Endothelial cell of hepatic sinusoid (primary cell): ENCODE data around the gene AAK1.
"Not testable (repeated sequence)": the region's sequence is repeated elsewhere in the genome, so short reads cannot be mapped to it uniquely, and the experiment has no call there.

Source experiments
- in situ Hi-C: cut with HindIII; loops from 2 replicates; pipeline ENCODE4 v1.10.0; 2017; ENCODE audit warnings: low sequenced_read_pairs

AAK1 gene

DNA sequence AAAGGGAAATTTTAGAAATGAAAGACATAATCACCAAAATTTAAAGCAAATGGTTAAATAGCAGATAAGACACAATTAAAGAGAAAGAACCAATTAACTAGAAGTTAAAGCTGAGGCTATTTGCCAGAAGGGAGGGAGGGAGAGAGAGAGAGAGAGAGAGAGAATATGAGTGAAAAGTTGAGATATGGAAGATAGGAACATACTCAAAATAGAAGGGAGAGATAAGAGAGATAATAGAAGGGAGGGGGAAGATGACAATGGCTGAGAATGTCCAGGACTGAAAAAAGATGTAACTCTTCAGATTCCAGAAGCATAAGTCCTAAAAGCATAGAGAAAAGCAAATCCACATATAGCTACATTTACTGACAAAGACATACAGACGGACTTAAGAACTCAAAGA lies 17.1 kb upstream of the AAK1 start:
- in situ Hi-C loops: no loop called here

DNA sequence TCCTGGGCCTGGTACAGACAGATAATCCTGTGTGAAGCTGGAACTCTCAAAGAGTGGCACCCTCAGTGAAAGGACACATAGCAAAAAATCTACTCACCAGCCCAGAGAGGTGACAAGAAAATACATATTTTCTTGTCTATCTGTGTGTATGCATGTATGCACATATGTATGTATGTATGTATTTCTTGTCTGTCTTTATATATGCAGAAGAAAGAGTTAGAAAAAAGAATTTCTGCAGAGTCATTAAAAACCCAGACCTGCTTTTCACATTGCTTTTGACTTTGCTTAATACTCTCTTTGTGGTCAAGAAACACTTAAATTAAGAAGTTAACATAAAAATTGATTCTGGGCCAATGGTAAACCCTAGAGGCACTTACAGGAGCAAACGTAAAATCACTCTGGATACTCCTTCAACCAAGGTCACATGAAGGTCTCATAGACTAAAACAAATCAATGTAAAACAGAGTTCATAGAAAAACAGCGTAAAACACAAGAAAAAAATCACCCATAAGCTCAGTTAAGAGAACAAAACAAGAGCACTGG lies 16.5 kb upstream of the AAK1 start:
- in situ Hi-C loops: no loop called here

DNA sequence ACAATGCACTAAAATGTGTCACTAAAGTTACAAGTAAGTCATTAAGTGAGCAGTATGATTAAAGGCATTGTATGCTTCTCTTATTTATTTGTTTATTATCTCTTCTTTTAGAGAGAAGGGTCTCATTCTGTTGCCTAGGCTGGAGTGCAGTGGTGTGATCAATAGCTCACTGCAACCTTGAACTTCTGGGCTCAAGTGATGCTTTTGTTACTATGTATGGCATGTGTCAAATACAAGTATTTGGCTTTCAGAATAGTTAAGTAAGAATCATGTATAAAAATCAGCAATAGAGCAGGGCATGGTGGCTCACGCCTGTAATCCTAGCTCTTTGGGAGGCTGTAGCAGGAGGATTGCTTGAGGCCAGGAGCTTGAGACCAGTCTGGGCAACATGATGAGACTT lies 15.8 kb upstream of the AAK1 start:
- in situ Hi-C loops: no loop called here

DNA sequence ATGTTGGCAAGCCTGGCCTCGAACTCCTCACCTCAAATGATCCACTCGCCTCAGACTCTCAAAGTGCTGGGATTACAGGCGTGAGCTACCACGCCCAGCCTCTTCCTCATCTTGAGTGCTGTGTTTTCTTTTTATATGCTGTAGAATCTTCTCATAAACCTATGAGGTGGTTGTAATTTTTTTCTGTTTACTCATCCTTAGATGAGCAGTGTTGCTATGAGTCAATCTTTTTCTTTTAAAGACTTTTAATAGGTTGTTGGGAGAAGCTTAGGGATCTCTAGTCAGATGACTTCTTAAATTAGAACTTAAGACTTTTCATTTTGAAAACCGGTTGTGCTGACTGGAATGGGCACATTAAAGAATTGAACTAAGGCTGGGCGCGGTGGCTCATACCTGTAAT lies 8.7 kb upstream of the AAK1 start:
- in situ Hi-C loops: no loop called here

DNA sequence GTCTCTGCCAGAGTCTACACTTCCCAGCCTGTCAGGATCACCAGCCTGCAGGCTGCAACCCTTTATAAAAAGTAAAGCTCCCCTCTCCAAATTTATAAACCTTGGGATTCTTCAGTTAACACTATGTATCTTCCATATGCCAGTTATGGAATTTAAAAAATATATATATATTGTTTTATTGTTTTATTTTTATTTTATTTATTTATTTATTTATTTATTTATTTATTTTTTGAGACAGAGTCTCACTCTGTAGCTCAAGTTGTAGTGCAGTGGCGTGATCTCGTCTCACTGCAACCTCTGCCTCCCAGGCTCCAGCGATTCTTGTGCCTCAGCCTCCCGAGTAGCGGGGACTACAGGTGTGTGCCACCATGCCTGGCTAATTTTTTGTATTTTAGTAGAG lies 3.7 kb upstream of the AAK1 start:
- in situ Hi-C loops: not testable (repeated sequence)

DNA sequence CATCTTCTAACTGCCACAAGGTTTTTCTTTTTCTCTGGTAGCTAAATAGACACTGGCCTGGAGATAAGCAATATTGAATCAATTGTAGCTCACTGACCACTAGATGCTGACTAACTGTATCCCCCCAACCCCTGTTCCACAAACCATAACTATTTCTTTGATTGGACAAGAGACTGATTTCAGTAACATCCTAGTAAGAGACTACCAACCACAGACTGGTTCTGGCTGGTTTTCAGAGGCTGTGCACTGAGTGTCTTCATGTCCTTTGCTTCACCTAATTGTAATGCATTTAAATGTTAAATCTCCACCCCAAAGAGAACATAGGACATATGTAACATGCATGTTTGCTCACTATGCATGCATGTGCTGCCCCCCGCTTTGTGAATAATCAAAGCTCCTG lies 3.2 kb upstream of the AAK1 start:
- in situ Hi-C loops: no loop called here

DNA sequence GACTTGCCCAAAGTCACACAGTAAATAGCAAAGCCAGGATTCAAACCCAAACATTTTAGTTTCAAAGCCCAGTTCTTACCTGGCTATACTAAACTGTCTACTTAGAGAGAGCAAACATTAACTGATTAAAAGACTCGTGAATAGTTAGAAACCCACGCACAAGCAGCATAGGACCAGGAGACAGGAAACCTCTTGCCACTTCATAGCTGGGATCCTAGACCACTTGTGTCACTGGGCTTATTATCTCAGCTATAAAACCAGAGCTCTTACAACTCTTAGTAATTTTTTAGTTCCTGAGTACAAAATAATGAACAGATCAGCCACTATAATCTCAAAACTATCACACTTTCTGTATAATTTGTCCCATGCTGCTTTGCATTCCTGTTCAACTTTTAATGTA lies 2.4 kb upstream of the AAK1 start:
- in situ Hi-C loops: no loop called here

DNA sequence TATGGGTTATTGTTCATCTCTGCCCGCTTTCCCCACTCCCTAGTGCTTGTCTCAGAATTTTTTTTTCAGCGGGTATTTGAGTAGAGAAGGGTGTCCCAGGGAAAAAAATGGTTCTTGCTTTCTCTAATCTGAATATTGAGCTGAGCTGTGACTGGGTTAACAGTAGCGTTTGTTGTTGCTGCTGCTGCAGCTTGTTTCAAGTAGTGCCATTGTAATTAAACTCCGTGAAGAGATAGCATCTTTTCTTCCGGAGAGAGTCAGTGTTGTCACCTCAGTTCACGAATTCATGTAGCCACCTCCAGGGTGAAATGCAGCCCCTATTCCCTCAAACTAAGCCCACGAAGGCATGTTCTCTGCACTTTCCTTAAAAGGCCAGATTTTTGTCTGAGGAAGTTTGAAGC lies 1.5 kb upstream of the AAK1 start:
- in situ Hi-C loops: no loop called here

DNA sequence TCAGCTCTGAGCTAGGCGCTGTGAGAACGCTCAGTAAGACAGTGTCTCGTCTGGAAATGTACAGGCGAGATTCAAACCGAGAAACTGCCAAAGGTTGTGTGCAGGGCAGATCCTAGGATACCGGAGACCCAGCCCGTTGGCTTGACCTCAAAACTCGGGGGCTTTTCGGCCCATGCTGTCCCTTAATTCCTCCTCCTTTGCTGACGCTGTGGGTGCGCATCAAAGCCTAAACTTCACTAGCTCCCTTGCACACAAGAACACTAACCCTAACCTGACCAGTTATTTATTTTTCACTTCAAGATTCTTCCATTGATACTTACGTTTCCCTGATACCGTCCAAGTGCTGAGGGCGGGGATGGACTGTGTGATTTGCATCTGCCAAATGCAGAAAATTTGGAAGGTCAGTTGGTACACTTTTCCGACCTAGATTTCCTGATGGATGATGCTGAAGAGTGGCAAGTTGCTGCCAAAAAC lies 1.0 kb upstream of the AAK1 start:
- in situ Hi-C loops: no loop called here

DNA sequence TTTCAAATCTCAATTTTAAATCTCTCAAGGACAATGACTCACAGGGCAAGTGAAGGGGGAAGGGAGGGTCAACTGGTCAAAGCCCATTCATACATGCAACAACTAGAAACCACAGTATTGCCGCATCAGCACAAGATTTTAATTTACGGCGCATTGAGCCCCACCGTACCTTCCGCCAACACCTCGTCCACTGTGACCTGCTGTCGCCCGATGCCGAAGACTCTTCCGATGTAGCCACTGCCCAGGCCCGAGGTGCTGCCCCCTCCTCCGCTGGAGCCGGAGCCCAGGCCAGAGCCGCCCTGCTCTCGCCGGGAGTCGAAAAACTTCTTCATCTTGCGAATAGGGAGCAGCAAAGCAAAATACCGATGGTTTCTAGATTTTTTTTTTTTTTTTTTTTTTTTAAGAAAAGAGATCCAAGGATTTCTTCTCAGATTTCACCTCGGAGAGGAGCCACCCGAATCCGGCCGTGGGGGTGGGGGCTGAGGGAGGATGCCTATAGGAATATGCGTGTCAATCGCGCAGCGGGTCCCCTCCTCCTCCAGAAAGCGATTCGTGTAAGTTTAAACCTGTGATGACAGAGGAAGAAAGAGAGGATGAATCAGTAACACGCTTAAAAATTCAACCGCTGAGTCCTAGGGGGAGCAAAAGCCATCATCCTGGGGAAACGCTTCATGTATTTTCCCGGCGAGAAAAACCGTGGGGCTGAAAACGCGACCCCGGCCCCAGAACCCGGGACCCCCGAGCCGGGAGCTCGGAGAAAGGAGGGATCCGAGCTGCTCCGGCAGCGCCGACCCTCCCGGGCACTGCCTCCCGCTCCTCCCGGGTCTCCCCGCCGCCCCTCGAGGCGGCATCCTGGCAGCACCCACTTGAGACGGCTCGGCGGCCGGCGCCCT lies 584 bp downstream of the AAK1 start:
- in situ Hi-C loops: no loop called here

DNA sequence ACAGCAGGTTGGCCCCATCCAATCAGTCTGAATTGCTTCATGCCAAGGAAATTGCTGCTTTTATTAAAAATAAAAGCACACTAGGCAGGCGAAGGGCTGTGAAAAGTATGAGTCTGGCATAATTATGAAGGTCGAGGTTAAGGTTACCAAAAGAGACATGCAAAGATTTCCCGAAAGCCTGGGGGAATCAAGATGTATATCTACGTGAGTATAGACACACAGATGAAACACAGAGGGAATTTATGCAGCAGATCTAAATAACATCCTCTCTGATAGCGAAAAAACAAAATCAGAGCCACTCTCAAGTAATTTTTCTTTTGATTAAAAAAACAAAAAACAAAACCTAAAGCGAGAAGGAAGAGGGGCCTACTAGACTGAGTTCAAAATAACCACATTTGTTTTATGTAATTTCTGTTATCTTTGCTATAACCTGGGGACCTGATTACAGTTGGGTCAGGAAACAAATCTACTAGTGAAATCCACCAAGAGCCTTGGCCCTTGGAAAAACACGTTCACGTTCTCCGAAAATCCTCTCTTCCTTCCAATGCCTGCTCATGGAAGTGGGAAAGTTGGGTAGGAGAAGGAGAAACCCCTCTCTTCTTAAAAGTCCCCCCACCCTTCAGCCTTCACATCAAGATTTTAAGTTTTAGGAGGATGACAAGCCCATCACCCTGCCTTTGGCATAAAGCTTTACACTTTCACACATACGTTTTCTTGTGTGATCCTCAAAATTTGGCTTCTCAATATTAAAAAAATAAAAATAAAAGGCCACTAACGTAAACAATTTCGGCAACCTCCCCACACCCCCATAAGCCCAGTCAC lies 1.4 kb downstream of the AAK1 start:
- in situ Hi-C loops: no loop called here

DNA sequence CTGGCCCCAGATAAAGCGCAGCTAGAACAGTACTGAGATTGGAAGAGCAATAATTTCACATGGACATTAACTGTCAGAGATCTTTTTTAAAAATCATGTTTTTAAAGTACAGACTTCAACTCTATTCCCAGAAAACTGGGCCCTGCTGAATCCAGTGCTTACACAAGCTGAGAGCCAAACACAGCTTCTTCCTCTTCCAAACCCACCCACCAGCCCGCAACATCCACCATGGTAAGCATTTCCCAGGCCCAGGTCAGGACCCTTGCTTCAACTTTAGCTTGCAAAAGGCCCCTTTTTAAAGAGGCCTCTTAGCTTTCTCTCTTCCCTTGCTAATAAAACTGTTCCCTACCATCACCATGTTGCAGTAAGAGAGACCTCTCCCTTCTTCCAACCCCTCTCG lies 2.1 kb downstream of the AAK1 start:
- in situ Hi-C loops: no loop called here

DNA sequence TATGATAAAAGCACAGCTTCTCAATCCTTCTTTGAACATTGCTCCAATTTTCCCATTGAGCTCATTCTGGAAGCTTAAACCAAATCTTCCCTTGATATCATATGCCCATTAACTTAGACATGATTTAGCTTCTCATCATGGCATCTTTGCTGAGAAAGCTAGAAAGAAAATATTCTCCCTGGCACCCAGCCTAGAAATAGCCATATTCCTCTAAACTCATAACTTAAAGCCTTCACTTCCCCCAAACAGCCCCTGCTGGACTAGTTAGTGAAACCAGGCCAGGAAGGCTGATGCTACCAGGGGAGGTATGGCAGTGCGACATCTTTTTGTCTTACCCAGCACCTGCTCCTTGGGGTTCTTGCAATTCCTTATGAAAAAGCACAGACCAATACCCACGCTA lies 4.3 kb downstream of the AAK1 start:
- in situ Hi-C loops: loop anchor here (5.0 kb wide), 1 partner anchor 37 kb away; no protein-coding TSS in a partner anchor

DNA sequence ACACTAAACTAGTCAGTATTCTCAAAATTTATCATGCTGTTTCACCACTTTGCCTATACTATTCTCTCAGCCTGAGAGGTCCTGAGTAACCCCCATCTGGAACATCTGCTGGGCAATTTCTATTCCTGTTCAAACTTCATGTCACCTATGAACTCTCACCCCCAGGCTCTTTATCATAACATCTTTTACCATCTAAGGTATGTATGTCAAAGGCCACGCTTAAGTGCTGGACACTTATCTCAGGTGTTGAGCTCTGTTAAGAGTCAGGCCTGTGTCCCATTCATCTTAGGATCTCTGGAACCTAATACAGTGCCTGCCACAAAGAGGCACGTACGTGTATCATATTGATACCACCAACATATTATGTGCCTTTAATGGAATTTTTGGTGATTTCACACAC lies 4.9 kb downstream of the AAK1 start:
- in situ Hi-C loops: loop anchor here (5.0 kb wide), 1 partner anchor 36 kb away; no protein-coding TSS in a partner anchor

DNA sequence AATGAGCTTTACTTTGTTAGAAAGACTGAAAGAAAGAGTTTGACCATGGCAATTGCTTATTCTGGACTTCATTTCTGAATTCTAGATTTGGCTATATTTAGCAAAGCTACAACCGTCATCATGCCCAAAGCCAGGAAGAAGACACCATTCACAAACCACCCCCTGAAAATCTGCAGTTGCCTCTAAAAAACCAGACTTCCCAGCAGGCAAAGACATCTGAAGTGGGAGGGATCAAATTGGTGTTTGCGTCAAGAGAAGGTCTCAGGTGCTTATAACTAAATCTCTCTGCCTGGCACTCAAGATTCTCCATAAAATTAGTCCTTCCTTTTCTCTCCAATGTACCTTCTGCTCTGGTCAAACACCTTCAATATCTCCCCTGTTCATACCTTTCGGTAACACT lies 5.6 kb downstream of the AAK1 start:
- in situ Hi-C loops: loop anchor here (5.0 kb wide), 1 partner anchor 36 kb away; no protein-coding TSS in a partner anchor

DNA sequence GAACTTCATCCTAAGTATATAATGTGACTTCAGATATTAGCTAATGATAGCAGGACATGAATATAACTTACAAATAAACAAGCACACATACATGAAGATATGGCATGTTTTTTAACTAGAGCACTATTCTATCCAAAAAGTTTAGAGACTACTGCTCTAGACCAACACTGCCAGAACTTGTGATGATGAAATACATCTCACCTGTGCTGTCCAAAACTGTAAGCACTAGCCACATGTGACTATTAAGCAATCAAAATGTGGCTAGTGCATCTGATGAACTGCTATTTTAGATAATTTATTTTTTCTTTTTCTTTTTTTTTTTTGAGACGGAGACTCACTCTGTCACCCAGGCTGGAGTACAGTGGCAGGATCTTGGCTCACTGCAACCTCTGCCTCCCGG lies 7.1 kb downstream of the AAK1 start:
- in situ Hi-C loops: loop anchor here (5.0 kb wide), 1 partner anchor 34 kb away; no protein-coding TSS in a partner anchor

DNA sequence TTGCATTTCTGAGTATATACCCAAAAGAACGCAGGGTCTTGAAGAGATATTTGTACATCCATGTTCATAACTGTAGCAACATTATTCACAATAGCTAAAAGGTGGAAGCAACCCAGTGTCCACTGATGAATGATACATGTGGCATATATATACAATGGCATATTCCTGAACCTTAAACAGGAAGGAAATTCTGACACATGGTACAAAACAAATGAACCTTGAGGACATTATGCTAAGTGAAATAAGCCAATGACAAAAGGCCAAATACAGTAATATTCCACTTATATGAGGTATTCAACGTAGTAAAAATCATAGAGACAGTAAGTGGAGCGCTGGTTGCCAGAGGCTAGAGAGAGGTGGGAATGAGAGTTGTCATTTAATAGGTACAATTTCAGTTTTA lies 8.1 kb downstream of the AAK1 start:
- in situ Hi-C loops: loop anchor here (5.0 kb wide), 1 partner anchor 33 kb away; no protein-coding TSS in a partner anchor

DNA sequence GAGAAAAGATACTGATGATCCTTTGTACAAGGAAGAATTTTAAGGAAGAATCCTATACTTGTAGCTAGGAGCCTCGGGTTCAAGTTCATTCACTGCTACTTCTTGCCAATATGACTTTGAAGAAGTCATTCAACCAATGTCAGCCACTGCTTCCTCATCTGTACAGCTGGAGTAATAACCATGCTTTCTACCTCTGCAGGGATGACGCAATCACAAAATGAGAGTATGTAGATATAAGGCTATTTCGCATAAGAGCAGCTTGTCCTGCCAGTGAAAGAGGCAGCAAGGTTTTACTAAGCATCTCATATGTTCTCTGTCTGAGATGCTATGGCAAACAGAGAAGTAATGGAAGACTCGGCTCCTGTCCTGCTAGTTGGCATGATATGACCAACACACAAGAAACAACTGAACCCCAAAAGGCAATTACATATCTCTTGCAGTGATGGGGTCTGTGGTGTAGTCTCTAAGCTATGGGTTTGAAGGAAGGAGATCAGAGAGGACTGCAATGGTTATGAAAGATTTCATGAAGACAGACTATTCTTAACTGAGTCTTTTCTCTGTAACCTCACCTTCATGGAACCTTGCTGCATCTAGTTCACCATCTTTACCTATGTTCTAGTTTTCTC lies 9.2 kb downstream of the AAK1 start:
- in situ Hi-C loops: no loop called here

DNA sequence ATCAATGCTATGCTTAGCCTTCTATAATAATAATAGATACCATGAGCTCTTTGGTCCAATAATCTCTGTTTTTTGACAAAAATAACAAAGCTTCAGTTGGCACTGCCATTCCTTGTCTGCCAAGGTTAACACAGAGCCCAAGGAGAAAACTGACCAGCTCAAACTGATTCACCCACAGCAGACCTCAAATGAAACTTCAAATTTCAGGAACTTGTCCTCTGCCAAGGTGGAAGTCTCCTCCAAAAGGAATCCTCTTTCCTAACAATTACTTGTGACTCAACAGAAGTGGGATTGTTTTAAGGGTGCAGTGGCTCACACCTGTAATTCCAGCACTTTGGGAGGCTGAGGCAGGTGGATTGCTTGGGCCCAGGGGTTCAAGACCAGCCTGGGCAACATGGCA lies 12.1 kb downstream of the AAK1 start:
- in situ Hi-C loops: no loop called here

DNA sequence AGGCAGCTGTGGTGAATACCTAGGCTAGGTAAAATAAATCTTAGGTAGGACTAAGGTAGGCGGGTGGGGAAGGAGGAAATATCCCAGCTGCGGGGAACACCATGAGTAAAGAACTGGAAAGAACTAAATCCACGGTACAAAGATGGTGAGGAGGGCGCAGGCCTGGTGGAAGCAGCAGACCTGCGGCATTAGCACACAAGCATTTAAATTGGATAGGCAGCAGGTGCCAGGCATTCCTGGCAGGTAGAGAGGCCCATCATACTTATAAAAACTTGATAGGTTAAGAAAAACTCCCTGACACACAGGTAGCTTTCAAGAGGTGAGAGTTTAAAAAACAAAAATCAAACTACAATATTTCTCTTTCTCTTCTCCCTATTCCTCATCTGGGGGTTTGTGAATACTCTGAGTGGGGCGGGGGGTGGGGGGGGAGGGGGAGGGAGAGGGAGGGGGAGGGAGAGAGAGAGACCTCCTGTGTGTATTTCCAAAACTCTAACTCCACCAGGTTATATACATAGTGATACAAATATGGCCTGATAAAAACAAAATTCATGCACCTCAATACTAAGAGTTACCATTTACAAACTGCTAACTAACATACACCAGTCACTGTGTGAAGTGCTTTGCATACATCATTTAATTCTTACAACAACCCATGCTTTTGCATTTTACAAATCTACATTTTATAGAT lies 13.5 kb downstream of the AAK1 start:
- in situ Hi-C loops: no loop called here
